Thoracic aorta (tissue), 2 donors: Measurements from ENCODE around the gene MICAL2. TPM values are rescaled to one million over a fixed set of nuclear protein-coding genes. Genes with fewer than 3 reads are reported as not detected.

Experiments used
- ATAC-seq: fragments of 150-250 bp; one replicate; pipeline ENCODE4 v1.8.0; 2017; ENCODE audit warnings: low read depth; ENCODE audit not compliant: insufficient number of reproducible peaks, low FRiP score
- DNase-seq: peaks from one replicate; pipeline ENCODE4 v3.0.0-alpha.2; 2020; ENCODE audit warnings: low spot score
- H3K27ac ChIP-seq, 2 donors: fragments of 200-600 bp; sonication (generic); 1 replicate in 1 of 2; 2 replicates in 1 of 2; pipeline ENCODE4 v1.5.1; 2016; ENCODE audit warnings: mild to moderate bottlenecking in 2 of 2, moderate library complexity in 2 of 2
- H3K27me3 ChIP-seq: fragments of 200-600 bp; sonication (generic); replicated peaks from 2 replicates; pipeline ENCODE4 v1.6.0; 2016; ENCODE audit warnings: mild to moderate bottlenecking; ENCODE audit not compliant: insufficient read depth
- H3K36me3 ChIP-seq: fragments of 200-600 bp; sonication (generic); one replicate; pipeline ENCODE4 v1.5.1; 2016
- H3K4me1 ChIP-seq, 2 donors: fragments of 200-600 bp; sonication (generic); 1 replicate in 1 of 2; 2 replicates in 1 of 2; pipeline versions ENCODE4 v1.5.1 to v1.6.0; 2016; ENCODE audit warnings: low read depth in 2 of 2, mild to moderate bottlenecking in 1 of 2; ENCODE audit not compliant: control insufficient read depth in 1 of 2
- H3K4me3 ChIP-seq: fragments of 200-600 bp; sonication (generic); 2 replicates; pipeline ENCODE4 v1.5.1; 2016; ENCODE audit warnings: mild to moderate bottlenecking
- H3K9me3 ChIP-seq: fragments of 200-600 bp; sonication (generic); 2 replicates; pipeline ENCODE4 v1.5.1; 2016
- total RNA-seq, 2 donors: library from RNA; depleted of rRNA; stranded (reverse); fragments of >200 nt; gene quantifications; one replicate each; pipeline versions ENCODE4 v1.1.0 to v1.2.3, GENCODE V29; 2016
- TF ChIP-seq, protein P1 (sequence below): fragments of 200-600 bp; sonication (generic); IDR thresholded peaks from one replicate; pipeline ENCODE4 v1.5.1; 2019; ENCODE audit warnings: antibody characterized with exemption

Gene MICAL2
- total RNA-seq, 2 donors from 2014 or later = 791 to 989 TPM

DNA sequence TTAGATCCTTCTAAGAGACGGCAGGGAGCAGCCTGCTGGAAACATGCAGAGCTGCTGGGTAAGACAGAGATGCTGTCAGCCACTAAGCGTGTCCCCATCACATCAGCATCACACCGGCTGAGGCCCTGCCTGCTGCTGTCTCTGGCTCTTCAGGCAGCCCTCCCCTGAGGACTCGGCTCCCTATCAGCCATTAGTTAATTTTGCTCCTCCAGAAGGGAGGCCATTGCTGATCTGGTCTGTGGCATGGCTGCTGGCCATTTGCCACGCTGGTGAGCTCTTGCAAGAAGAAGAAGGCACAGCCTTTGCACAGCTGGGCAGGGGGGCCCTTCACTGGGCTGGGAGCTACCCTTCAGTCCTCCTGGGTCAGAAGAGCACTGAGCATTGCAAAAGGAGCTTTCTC, 135.8 kb downstream of the MICAL2 start:
- TF ChIP-seq, protein P1, sequence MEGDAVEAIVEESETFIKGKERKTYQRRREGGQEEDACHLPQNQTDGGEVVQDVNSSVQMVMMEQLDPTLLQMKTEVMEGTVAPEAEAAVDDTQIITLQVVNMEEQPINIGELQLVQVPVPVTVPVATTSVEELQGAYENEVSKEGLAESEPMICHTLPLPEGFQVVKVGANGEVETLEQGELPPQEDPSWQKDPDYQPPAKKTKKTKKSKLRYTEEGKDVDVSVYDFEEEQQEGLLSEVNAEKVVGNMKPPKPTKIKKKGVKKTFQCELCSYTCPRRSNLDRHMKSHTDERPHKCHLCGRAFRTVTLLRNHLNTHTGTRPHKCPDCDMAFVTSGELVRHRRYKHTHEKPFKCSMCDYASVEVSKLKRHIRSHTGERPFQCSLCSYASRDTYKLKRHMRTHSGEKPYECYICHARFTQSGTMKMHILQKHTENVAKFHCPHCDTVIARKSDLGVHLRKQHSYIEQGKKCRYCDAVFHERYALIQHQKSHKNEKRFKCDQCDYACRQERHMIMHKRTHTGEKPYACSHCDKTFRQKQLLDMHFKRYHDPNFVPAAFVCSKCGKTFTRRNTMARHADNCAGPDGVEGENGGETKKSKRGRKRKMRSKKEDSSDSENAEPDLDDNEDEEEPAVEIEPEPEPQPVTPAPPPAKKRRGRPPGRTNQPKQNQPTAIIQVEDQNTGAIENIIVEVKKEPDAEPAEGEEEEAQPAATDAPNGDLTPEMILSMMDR = no peak
- peaks cover 68% of the 10 kb centered on the region for H3K36me3 ChIP-seq
- ATAC-seq = no peak
- no peak overlapping the region for H3K4me3 ChIP-seq
- no peaks in the 10 kb centered on the region for H3K9me3 ChIP-seq
- no peaks in the 10 kb centered on the region for H3K27me3 ChIP-seq
- peak overlapping the region; percentile 82 to 95 for H3K27ac ChIP-seq
- DNase-seq = no peak
- H3K4me1 ChIP-seq = peaks cover 46 to 89% of the 10 kb centered on the region in 2 donors

DNA sequence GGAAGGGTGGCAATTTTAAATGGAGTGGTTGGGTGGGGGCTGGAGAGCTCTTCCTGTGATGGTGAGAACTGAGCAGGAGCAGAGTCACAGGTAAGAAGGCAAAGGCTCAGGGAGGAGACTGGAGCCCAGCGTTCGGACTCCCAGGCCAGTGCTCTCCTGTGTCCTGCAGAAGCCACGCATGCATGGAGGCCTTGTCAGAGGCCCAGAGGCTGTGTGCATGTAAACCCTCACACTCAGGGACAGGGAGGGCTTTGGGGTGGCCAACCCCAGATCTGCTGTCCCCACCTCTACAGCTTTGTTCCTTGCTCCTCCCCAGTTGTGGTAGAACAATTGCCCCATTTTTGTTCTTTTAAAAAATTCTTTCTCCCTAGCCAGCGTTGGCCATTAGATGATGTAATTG, 136.6 kb downstream of the MICAL2 start:
- Histone ChIP-seq H3K4me1 (peaks cover 46 to 87% of the 10 kb centered on the region in 2 donors), H3K4me3 (no peak overlapping the region), H3K36me3 (peaks cover 64% of the 10 kb centered on the region), H3K27ac (peak overlapping the region; percentile 56 to 82), H3K9me3 (no peaks in the 10 kb centered on the region), H3K27me3 (no peaks in the 10 kb centered on the region)
- ATAC-seq (no peak), DNase-seq (no peak)
- TF ChIP-seq, protein P1 = no peak

GRCh38 chr11:12247543-12248254, 137.3 kb downstream of the MICAL2 start:
- Histone ChIP-seq H3K36me3 (peaks cover 64% of the 10 kb centered on the region), H3K27me3 (no peaks in the 10 kb centered on the region), H3K4me1 (peaks cover 42 to 83% of the 10 kb centered on the region in 2 donors), H3K9me3 (no peaks in the 10 kb centered on the region), H3K27ac (peak overlapping the region; percentile 56 to 82), H3K4me3 (no peak overlapping the region)
- no peak for ATAC-seq
- DNase-seq = no peak
- TF ChIP-seq, protein P1 = no peak

GRCh38 chr11:12248330-12248729, 137.9 kb downstream of the MICAL2 start:
- TF ChIP-seq, protein P1 = no peak
- Histone ChIP-seq H3K36me3 (peaks cover 70% of the 10 kb centered on the region), H3K4me1 (peaks cover 37 to 76% of the 10 kb centered on the region in 2 donors)

DNA sequence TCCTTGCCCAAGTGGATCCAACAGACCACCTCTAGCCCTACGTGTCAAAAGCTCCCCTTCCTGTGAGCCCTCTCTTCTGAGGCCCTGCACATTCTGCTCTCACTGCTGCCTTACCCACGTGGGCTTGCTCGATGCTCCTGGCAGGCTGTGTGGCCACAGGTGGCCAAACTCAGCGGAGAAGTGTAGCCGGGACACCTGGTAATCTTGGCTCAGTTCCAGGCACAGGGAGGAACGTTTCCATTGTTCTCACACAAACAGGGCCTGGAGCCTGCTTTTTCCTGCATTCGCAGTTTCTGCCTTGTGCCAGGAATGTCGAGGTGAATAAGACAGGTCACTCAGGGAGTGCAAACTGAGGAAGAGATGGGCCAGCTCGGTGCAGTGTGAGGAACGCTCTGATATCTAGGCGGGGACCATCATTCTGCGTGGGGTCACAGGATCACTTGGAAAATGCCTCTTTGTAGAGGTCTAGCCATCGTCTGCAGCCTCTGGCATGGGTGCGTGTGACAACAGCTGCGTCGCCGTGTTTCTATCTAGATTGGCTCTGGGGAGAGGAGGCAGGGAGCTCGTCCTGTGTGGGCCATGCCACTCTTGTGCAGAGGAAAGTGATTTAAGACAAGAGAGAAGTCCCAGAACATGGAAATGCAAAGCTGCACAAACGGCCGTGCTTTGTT, 139.3 kb downstream of the MICAL2 start:
- Histone ChIP-seq H3K9me3 (no peaks in the 10 kb centered on the region), H3K4me3 (no peak overlapping the region), H3K27ac (peak overlapping the region; percentile 41 to 52), H3K36me3 (peaks cover 81% of the 10 kb centered on the region), H3K27me3 (no peaks in the 10 kb centered on the region), H3K4me1 (peaks cover 24 to 62% of the 10 kb centered on the region in 2 donors)
- TF ChIP-seq, protein P1 = no peak
- no peak for ATAC-seq
- DNase-seq = no peak

More at GRCh38 chr11:12248330-12248729, 137.9 kb downstream of the MICAL2 start:
- no peak overlapping the region for H3K4me3 ChIP-seq
- ATAC-seq (no peak), DNase-seq (no peak)
- H3K9me3 ChIP-seq = no peaks in the 10 kb centered on the region
- H3K27ac ChIP-seq = peak overlapping the region; percentile 56 to 82
- H3K27me3 ChIP-seq = no peaks in the 10 kb centered on the region
